GM12872 (cell line): ENCODE measurements around the gene CFP.

Experiments used
- TF ChIP-seq, protein P1 (sequence below): IDR thresholded peaks from 3 replicates; pipeline ENCODE4 v1.5.1; 2011; ENCODE audit warnings: low read depth, mild to moderate bottlenecking, low read length, moderate library complexity; ENCODE audit not compliant: insufficient read depth

CFP gene

DNA sequence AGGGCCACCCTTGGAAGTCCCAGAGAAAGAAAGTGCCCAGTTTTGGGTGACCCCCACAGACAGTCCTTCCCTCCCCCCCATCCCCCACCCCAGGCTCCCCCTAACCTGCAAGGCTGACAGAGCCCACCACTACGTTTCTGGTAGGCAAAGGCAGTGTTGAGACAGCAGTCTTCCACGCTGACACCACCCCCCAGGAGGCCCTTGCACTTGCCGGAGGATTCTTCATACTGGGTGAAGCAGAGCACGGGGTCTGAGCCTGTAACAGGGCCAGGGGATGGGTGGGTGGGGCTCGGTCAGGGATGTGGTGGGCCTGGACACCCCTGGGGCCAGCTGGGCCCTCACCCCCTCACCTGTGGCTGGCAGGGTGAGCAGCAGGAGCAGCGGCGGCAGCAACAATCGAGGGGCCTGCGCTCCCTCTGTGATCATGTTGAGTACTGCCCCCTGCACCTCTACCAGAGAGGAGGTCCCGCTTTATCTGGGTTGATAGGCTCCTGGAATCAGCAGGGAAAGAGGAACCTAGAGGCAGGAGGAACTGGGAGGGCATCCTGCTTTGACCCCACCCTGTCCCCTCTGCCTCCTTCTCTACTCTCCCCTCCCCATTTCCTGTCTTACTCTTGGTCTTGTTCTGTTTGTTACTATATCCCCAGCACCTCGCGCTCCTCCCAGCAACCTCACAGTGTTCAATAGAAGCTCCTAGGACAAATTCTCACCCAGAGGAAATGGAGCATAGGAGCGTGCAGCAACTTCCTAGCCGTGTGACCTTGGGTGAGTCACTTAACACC, at the start of gene CFP:
CFP (minus strand) TSS at position 512 of the 782 bp plus-strand sequence; CDS start at position 426, 86 bp downstream.
- TF ChIP-seq, protein P1, sequence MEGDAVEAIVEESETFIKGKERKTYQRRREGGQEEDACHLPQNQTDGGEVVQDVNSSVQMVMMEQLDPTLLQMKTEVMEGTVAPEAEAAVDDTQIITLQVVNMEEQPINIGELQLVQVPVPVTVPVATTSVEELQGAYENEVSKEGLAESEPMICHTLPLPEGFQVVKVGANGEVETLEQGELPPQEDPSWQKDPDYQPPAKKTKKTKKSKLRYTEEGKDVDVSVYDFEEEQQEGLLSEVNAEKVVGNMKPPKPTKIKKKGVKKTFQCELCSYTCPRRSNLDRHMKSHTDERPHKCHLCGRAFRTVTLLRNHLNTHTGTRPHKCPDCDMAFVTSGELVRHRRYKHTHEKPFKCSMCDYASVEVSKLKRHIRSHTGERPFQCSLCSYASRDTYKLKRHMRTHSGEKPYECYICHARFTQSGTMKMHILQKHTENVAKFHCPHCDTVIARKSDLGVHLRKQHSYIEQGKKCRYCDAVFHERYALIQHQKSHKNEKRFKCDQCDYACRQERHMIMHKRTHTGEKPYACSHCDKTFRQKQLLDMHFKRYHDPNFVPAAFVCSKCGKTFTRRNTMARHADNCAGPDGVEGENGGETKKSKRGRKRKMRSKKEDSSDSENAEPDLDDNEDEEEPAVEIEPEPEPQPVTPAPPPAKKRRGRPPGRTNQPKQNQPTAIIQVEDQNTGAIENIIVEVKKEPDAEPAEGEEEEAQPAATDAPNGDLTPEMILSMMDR: no peak

DNA sequence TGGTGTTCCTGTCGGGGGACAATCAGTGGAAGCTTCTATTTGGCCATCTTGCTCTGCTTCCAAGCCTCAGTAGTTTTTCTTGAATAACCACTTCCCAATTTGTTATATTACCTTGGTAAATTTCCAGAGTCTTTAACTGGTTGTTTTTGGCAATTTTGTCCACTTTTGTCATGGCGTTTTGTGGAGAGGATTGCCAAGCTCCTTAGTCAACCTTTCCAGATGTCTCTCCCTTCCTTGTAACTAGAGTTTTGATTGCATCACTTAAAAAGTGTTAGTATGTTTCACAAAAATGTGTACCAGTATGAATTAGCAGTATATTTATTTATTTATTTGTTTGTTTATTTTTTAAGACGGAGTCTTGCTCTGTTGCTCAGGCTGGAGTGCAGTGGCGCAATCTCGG, 45.0 kb upstream of the CFP start:
- TF ChIP-seq, protein P1: no peak

DNA sequence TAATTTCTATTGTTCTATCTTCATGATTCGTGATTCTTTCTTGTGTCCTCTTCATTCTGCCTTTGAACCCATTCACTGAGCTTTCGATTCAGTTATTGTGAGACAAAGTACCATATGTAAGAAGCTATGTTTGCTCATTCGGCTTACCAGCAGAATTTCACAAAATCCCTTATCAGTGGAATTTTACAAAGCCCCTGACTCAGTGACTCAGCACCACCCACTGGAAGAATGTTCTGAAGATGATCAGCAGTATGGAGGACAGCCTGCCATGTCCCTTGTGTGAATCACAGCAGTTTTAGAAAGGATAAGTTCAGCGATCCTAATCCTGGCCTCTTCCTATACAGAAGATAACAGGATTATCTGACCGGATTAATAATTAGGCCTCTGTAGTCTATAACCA, 35.0 kb upstream of the CFP start:
- TF ChIP-seq, protein P1: no peak

DNA sequence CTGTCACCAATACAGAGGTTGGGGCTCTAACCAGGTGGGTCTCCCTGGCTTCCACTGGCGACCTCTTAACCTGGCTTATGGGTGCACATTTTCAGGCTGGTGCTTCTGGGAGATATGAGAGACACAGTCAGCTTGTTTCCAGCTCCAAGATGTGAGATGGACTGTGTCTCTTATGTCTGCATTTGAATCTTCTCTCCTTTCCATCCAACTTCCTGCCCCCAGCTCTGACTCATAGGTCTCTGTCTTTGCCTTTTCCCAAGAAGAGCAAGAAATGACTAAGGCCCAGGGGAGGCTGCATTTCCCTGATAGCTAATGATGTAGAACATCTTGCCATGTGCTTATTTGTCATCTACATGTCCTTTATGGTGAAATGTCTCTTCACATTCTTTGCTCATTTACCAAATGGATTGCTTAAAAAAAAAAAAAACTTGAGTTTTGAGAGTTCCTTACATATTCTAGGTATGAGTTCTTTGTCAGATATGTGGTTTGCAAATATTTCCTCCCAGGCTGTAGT, 32.5 kb upstream of the CFP start:
- TF ChIP-seq, protein P1: no peak

DNA sequence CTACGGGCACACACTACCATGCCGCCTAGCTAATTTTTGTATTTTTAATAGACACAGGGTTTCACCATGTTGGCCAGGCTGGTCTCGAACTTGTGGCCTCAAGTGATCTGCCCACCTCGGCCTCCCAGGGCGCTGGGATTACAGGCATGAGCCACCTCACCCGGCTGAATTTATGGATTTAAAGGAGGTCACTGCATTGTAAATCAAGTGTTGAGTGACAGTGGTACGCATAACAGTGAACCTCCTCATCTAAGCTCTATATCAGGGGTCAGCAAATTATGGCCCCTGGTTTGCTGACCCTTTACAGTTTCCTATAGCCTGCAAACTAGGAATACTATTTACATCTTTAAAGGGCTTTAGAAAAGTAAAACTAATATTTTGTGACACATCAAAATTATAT, 31.8 kb upstream of the CFP start:
- TF ChIP-seq, protein P1: no peak

DNA sequence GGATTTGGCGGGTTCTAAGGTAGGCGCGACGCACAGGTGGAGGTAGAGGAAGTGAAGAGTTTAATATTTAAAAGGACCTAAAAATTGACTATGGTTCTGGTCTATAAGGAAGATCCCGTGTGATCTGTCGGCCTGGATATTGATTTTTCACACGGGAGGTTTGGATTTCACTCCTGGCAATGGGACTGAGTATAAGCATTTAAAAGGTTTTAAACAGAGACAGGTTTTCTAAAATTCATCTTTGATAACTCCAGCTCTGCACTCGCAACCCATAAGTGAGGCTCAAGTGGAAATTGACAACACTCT, 29.6 kb upstream of the CFP start:
- TF ChIP-seq, protein P1: no peak

DNA sequence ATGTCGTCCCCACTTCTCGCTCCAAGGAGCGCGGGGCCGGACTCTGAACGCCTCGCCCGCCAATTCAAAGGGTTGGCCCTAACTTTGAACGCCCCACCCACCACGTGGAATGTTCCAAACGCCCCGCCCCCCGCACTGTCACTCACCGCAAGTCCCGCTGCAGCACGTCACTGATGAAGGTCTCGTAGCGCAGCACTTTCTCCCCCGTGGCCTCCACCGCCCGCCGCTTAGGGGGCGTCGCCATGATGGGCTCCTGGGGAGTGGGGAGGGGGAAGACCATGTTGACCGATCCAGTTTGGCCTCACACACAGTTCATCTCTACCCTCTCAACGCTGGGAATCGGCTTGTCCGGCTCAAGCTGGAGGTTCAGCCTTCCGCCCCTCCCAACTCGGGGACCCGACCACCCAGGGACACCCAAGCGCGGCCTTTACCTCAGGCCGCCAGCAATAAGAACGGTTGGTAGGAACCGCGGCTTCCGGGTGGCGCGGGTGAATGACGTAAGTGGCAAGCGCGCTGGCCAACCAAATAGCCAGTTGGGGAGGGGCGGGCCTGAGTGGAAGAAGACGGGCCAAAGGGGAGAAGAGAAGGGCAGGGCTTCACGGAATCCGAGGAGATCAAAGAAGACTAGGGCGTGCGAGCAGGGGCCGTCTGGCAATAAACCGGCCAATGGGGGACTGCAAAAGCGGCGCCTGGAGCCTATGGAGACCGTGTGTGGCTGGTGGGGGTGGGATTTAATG, 29.1 kb upstream of the CFP start, which contains the start of gene UXT:
UXT (minus strand) TSS at position 497 of the 737 bp plus-strand sequence; CDS start at position 244, 253 bp downstream.
- TF ChIP-seq, protein P1: no peak
